Fibroblast of lung (primary cell): ENCODE measurements around the gene ABL1. TPM values are rescaled to one million over a fixed set of nuclear protein-coding genes. Genes with fewer than 3 reads are reported as not detected.

ENCODE experiments used
- DNase-seq, 2 donors: peaks; one replicate each; pipeline versions ENCODE4 v3.0.0 to v3.0.0-alpha.2; 2010; ENCODE audit warnings: low read depth in 2 of 2
- H2AFZ ChIP-seq: 2 replicates; pipeline ENCODE4 v1.5.1; 2012; ENCODE audit warnings: low read length, control low read depth, inconsistent platforms
- H3K27ac ChIP-seq: 2 replicates; pipeline ENCODE4 v1.5.1; 2011; ENCODE audit warnings: low read length, control low read depth; ENCODE audit not compliant: insufficient read depth
- H3K27me3 ChIP-seq: 2 replicates; pipeline ENCODE4 v1.5.1; 2011; ENCODE audit warnings: mild to moderate bottlenecking, low read length; ENCODE audit not compliant: control insufficient read depth, insufficient read depth
- H3K36me3 ChIP-seq: 2 replicates; pipeline ENCODE4 v1.5.1; 2011; ENCODE audit warnings: low read length; ENCODE audit not compliant: control insufficient read depth, insufficient read depth
- H3K4me1 ChIP-seq: 2 replicates; pipeline ENCODE4 v1.5.1; 2011; ENCODE audit warnings: low read length; ENCODE audit not compliant: control insufficient read depth, insufficient read depth; ENCODE audit errors: extremely low read depth
- H3K4me2 ChIP-seq: 2 replicates; pipeline ENCODE4 v1.5.1; 2011; ENCODE audit warnings: low read length, control low read depth; ENCODE audit not compliant: insufficient read depth; ENCODE audit errors: extremely low read depth
- H3K4me3 ChIP-seq, 4 experiments: fragments of 200-600 bp in 1 of 4; sonication (generic) in 1 of 4; replicated peaks in 1 of 4; 2 replicates each; pipeline ENCODE4 v1.5.1; 2011 to 2016; ENCODE audit warnings: low read length in 4 of 4, low read depth in 3 of 4, mild to moderate bottlenecking in 3 of 4, control low read depth in 2 of 4, inconsistent platforms in 1 of 4, mixed read lengths in 1 of 4; ENCODE audit not compliant: insufficient read depth in 1 of 4; ENCODE audit errors: control extremely low read depth in 1 of 4
- H3K79me2 ChIP-seq: 2 replicates; pipeline ENCODE4 v1.5.1; 2012; ENCODE audit warnings: mild to moderate bottlenecking, low read length, inconsistent platforms; ENCODE audit not compliant: control insufficient read depth, insufficient read depth
- H3K9ac ChIP-seq: 2 replicates; pipeline ENCODE4 v1.5.1; 2011; ENCODE audit warnings: mild to moderate bottlenecking, low read length, control low read depth; ENCODE audit not compliant: insufficient read depth
- H3K9me3 ChIP-seq: 2 replicates; pipeline ENCODE4 v1.5.1; 2012; ENCODE audit warnings: low read depth, low read length; ENCODE audit not compliant: control insufficient read depth, insufficient read depth
- H4K20me1 ChIP-seq: 2 replicates; pipeline ENCODE4 v1.5.1; 2011; ENCODE audit warnings: low read length; ENCODE audit not compliant: control insufficient read depth, insufficient read depth; ENCODE audit errors: extremely low read depth
- CTCF ChIP-seq, 2 donors: IDR thresholded peaks in 1 of 2; conservative IDR thresholded peaks in 1 of 2; 1 replicate in 1 of 2; 2 replicates in 1 of 2; pipeline ENCODE4 v1.5.1; 2011 to 2012; ENCODE audit warnings: low read length in 2 of 2, control low read depth in 1 of 2, inconsistent platforms in 1 of 2, low read depth in 1 of 2, mild to moderate bottlenecking in 1 of 2
- EZH2 ChIP-seq: IDR thresholded peaks from 2 replicates; pipeline ENCODE4 v1.5.1; 2012; ENCODE audit warnings: low read length, control low read depth, mild to moderate bottlenecking; ENCODE audit errors: missing control alignments
- polyA plus RNA-seq, 2 donors: library from polyadenylated mRNA; depleted of rRNA in 1 of 2; stranded (reverse) in 1 of 2; unstranded in 1 of 2; fragments of >200 nt; gene quantifications; 2 replicates each; pipeline ENCODE4 v1.2.1, GENCODE V29; 2011 to 2012; ENCODE audit warnings: missing spikeins in 1 of 2
- total RNA-seq: library from RNA; depleted of rRNA; stranded (reverse); fragments of >200 nt; gene quantifications from 2 replicates; pipeline ENCODE4 v1.2.1, GENCODE V29; 2014

Gene ABL1
- total and polyA plus RNA-seq, 2 donors (not counting 1 experiment from before 2014, with no cell fraction given), result 46.6 to 65.4 TPM

- no peak overlapping the region for H3K4me3 ChIP-seq
- peaks cover 23% of the 10 kb centered on the region for H3K79me2 ChIP-seq
- H3K9ac ChIP-seq, result no peak overlapping the region
- no peak overlapping the region for H3K27ac ChIP-seq
- H2AFZ ChIP-seq, result no peak overlapping the region
- DNase-seq, result no peak
- TF ChIP-seq EZH2, result no peak
- no peak for TF ChIP-seq CTCF (conservative IDR thresholded peaks at IDR 0.05 in 1 of 2, IDR thresholded peaks at IDR 0.05 in 1 of 2; ENCODE audit: low read depth in 1 of 2, low read length in 2 of 2)
- H3K9me3 ChIP-seq, result no peaks in the 10 kb centered on the region
- H3K4me2 ChIP-seq, result no peak overlapping the region
- H3K4me1 ChIP-seq, result no peaks in the 10 kb centered on the region
- peaks cover 29% of the 10 kb centered on the region for H3K36me3 ChIP-seq
- H3K27me3 ChIP-seq, result no peaks in the 10 kb centered on the region
- no peaks in the 10 kb centered on the region for H4K20me1 ChIP-seq
These were observed 38.9 kb downstream of the ABL1 start for GRCh38 chr9:130873966-130874365.

GRCh38 chr9:130874783-130875182 is 39.7 kb downstream of the ABL1 start:
- H3K36me3 ChIP-seq, result peaks cover 27% of the 10 kb centered on the region
- peaks cover 16% of the 10 kb centered on the region for H3K79me2 ChIP-seq
- no peaks in the 10 kb centered on the region for H3K9me3 ChIP-seq
- H4K20me1 ChIP-seq, result no peaks in the 10 kb centered on the region
- H3K9ac ChIP-seq, result no peak overlapping the region
- TF ChIP-seq EZH2 (no peak), CTCF (conservative IDR thresholded peaks at IDR 0.05 in 1 of 2, IDR thresholded peaks at IDR 0.05 in 1 of 2; ENCODE audit: low read depth in 1 of 2, low read length in 2 of 2) (no peak)
- no peaks in the 10 kb centered on the region for H3K4me1 ChIP-seq
- H2AFZ ChIP-seq, result no peak overlapping the region
- no peak overlapping the region for H3K4me3 ChIP-seq
- no peak overlapping the region for H3K27ac ChIP-seq
- H3K4me2 ChIP-seq, result no peak overlapping the region
- no peak for DNase-seq
- no peaks in the 10 kb centered on the region for H3K27me3 ChIP-seq

- Histone ChIP-seq H3K4me2 (no peak overlapping the region), H2AFZ (no peak overlapping the region), H3K4me1 (no peaks in the 10 kb centered on the region), H3K27ac (no peak overlapping the region), H3K79me2 (no peaks in the 10 kb centered on the region), H3K9ac (no peak overlapping the region), H3K9me3 (no peaks in the 10 kb centered on the region), H4K20me1 (no peaks in the 10 kb centered on the region), H3K36me3 (peaks cover 30% of the 10 kb centered on the region), H3K27me3 (no peaks in the 10 kb centered on the region), H3K4me3 (no peak overlapping the region)
- DNase-seq, result no peak
- TF ChIP-seq EZH2, result no peak
- no peak for TF ChIP-seq CTCF (conservative IDR thresholded peaks at IDR 0.05 in 1 of 2, IDR thresholded peaks at IDR 0.05 in 1 of 2; ENCODE audit: low read depth in 1 of 2, low read length in 2 of 2)
These were observed 42.2 kb downstream of the ABL1 start for GRCh38 chr9:130877300-130877699.
